GM21619 (cell line): Measurements from ENCODE around the gene KRTAP9-7.
"Not testable (repeated sequence)": the region's sequence is repeated elsewhere in the genome, so short reads cannot be mapped to it uniquely, and the experiment has no call there.

Experiments
- ATAC-seq: cut with Tn5 transposase; IDR thresholded peaks from one replicate; pipeline ENCODE4 v1.9.1; 2021; ENCODE audit not compliant: unreplicated experiment

The KRTAP9-7 gene, protein sequence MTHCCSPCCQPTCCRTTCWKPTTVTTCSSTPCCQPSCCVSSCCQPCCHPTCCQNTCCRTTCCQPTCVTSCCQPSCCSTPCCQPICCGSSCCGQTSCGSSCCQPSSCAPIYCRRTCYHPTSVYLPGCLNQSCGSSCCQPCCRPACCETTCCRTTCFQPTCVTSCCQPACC

GRCh38 chr17:41275648-41276190 is at the start of gene KRTAP9-7:
Gene KRTAP9-7, plus strand, starts transcription at chr17:41275698. Its CDS starts 0 bp downstream, at chr17:41275698.
- not testable (repeated sequence) for ATAC-seq

GRCh38 chr17:41226051-41226450 is 49.4 kb upstream of the KRTAP9-7 start:
- no peak for ATAC-seq

DNA sequence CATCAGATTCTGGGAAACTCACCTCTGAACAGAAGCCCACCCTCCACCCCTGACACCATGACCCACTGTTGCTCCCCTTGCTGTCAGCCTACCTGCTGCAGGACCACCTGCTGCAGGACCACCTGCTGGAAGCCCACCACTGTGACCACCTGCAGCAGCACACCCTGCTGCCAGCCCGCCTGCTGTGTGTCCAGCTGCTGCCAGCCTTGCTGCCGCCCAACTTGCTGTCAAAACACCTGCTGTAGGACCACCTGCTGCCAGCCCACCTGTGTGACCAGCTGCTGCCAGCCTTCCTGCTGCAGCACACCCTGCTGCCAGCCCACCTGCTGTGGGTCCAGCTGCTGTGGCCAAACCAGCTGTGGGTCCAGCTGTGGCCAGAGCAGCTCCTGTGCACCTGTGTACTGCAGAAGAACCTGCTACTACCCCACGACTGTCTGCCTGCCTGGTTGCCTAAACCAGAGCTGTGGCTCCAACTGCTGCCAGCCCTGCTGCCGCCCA is 48.9 kb upstream of the KRTAP9-7 start, which contains the start of gene KRTAP9-2:
TSS of gene KRTAP9-2 (plus strand) at position 51 of the 498 bp plus-strand sequence. CDS start at position 58, 7 bp downstream.
- ATAC-seq, result not testable (repeated sequence)

- no peak for ATAC-seq
Measured at GRCh38 chr17:41230094-41230493, 45.4 kb upstream of the KRTAP9-7 start.

- ATAC-seq, result no peak
Measured at GRCh38 chr17:41231731-41232130, 43.8 kb upstream of the KRTAP9-7 start.

DNA sequence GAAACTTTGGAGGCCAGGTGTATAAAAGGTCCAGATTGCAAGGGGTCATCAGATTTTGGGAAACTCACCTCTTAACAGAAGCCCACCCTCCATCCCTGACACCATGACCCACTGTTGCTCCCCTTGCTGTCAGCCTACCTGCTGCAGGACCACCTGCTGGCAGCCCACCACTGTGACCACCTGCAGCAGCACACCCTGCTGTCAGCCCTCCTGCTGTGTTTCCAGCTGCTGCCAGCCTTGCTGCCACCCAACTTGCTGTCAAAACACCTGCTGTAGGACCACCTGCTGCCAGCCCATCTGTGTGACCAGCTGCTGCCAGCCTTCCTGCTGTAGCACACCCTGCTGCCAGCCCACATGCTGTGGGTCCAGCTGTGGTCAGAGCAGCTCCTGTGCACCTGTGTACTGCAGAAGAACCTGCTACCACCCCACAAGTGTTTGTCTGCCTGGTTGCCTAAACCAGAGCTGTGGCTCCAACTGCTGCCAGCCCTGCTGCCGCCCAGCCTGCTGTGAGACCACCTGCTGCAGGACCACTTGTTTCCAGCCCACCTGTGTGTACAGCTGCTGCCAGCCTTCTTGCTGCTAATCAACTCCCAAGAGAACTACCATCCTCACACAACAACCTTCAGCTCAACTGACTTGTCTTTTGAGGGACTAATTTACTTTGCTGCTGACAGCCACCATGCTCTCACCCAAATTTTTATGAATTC is 42.9 kb upstream of the KRTAP9-7 start, which contains the start of gene KRTAP9-3:
TSS of gene KRTAP9-3 (plus strand) at position 51 of the 707 bp plus-strand sequence. CDS start at position 104, 53 bp downstream.
- ATAC-seq, result not testable (repeated sequence)

GRCh38 chr17:41237116-41237515 is 38.4 kb upstream of the KRTAP9-7 start:
- ATAC-seq, result not testable (repeated sequence)

- not testable (repeated sequence) for ATAC-seq
Measured at GRCh38 chr17:41237949-41238437, 37.5 kb upstream of the KRTAP9-7 start, which contains the start of gene KRTAP9-8. Gene KRTAP9-8, plus strand, starts transcription at chr17:41237999. Its CDS starts 53 bp downstream, at chr17:41238052.

DNA sequence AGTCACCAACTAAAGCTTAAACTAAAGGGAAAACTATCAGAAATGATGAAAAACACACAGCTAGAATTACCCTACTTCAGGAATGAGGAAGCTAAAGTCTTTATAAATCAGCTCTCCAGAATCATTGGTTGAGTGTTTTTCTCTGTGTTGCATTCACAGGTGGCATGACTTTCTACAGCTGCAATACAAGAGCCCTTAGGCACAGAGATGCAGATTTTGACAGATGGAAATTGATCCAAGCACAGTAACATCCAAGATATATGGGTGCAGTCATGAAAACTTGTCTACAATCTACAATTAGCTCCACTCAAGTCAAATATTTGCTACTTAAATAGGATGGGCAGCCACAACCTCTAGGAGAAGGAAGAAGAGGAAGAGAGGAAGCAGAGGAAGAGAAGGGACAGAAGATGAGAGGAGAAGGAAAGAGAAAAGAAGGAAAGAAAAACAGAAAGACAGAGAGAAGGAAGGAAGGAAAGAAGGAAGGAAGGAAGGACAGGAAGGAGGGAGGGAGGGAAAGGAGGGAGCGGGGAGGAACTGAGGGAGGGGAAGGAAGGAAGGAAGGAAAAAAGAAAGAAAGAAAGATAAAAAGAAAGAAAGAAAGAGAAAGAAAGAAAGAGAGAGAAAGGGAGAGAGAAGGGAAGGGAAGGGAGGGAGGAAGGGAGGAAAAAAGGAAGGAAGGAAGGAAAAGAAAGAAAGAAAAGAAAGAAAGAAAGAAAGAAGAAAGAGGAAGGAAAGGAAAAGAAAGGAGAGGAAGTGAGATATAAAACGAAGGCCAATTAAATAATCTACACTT is 28.3 kb upstream of the KRTAP9-7 start:
- not testable (repeated sequence) for ATAC-seq

- ATAC-seq, result not testable (repeated sequence)
Measured at GRCh38 chr17:41249637-41250240, 25.8 kb upstream of the KRTAP9-7 start, which contains the start of gene KRTAP9-4. Gene KRTAP9-4, plus strand, starts transcription at chr17:41249687. Its CDS starts 34 bp downstream, at chr17:41249721.

DNA sequence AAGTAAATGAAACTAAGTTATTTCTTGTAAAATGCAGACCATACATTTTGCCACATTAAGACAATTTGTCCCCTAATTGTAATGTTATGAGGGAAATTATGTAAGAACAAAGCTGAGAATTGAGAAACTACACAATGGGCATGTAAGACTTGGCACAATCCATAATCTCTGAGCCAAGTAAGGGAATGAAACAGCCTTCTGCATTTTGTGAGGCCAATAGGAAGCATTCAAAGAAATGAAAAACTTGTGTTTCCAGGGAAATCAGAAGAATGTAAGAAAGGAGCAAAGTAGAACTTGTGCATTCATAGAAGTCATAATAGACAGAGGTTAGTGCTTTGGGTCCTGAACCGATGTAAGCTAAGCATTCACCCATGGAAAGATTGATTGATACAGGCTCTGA is 24.2 kb upstream of the KRTAP9-7 start:
- no peak for ATAC-seq

DNA sequence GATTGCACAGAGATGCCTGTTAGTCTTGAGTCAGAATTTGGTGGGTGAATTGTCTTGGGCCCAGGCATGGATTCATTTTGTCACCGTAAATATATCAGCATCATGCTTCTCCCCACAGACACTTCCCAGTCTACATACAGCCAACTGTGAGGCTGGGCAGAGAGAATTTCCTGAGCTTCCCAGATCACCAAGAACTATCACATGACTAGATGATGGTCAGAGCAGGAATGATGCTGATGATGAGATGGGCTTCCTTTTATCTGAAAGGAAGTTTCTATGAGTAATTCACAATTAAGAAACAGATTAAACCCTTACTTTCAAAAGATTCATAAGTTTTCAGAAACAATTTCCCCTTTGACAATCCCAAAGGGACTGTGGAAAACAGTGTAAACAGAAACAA is 20.6 kb upstream of the KRTAP9-7 start:
- ATAC-seq, result no peak

- ATAC-seq, result not testable (repeated sequence)
Measured at GRCh38 chr17:41255381-41256290, 19.9 kb upstream of the KRTAP9-7 start, which contains the start of gene KRTAP9-9. Gene KRTAP9-9, plus strand, starts transcription at chr17:41255384.

DNA sequence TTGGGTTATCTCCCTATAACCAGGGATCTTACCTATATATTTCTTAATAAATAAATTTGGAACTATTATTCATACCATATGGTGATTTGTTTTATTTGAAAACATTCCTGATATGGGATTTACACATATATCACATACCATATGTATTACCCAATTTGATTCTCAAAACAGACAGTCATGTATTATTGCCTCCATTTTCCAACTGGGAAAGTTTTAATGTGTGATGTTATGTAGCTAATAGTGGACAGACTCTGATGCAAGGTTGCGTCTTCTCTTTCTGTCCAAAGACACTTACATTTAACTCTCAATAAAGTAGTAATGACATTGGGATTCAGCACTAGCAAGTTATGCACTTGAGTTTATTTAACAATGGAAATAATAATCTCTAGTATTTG is 19.2 kb upstream of the KRTAP9-7 start:
- ATAC-seq, result no peak

GRCh38 chr17:41258406-41258805 is 17.1 kb upstream of the KRTAP9-7 start:
- no peak for ATAC-seq

GRCh38 chr17:41263212-41263611 is 12.3 kb upstream of the KRTAP9-7 start:
- ATAC-seq, result no peak

DNA sequence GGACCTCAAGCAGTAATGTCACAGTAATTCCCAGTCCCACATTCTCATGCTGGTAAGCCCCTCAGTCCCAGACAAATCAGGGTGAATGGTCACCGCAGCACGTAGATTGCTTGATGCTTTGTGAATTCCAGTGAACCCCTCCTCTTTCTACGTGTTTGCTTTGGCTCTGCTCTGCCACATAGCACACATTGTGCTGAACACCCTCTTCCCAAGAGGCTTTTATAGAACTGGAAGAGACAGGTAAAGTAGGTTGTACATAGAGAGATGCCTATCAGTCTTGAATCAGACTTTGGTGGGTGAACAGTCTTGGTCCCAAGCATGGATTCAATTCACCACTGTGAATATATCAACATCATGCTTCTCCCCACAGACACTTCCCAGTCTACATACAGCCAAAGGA is 10.9 kb upstream of the KRTAP9-7 start:
- no peak for ATAC-seq

GRCh38 chr17:41265078-41265477 is 10.4 kb upstream of the KRTAP9-7 start, which contains the start of gene KRTAP9-6:
Gene KRTAP9-6, plus strand, starts transcription at chr17:41265378. Its CDS starts 0 bp downstream, at chr17:41265378.
- ATAC-seq, result no peak

- ATAC-seq, result no peak
Measured at GRCh38 chr17:41267711-41268110, 7.8 kb upstream of the KRTAP9-7 start.
